Panc1 (cell line): ENCODE measurements around the gene PRMT3.

ENCODE experiments used
- CTCF ChIP-seq: fragments of 450-650 bp; IDR thresholded peaks from 2 replicates; pipeline ENCODE4 v1.5.1; 2017; ENCODE audit warnings: mild to moderate bottlenecking
- TCF7L2 ChIP-seq: IDR thresholded peaks from 2 replicates; pipeline ENCODE4 v1.6.1; 2011; ENCODE audit warnings: mild to moderate bottlenecking, low read depth, low read length, inconsistent platforms

- TF ChIP-seq CTCF: no peak
- no peak for TF ChIP-seq TCF7L2
These were observed 147.9 kb downstream of the PRMT3 start for GRCh38 chr11:20535271-20535881.
